Gastrocnemius medialis (tissue), 4 donors: ENCODE results near the gene CASKIN2. TPM values are rescaled to one million over a fixed set of nuclear protein-coding genes. Genes with fewer than 3 reads are reported as not detected.

Experiments used
- ATAC-seq, 2 donors: fragments of 150-250 bp; one replicate each; pipeline ENCODE4 v1.9.1; 2016
- DNase-seq, 2 donors: peaks; one replicate each; pipeline ENCODE4 v3.0.0-alpha.2; 2019
- H3K27ac ChIP-seq, 4 donors: fragments of 200-600 bp; sonication (generic); 1 replicate in 1 of 4; 2 replicates in 3 of 4; pipeline ENCODE4 v1.5.1; 2016 to 2018; ENCODE audit warnings: mild to moderate bottlenecking in 2 of 4, moderate library complexity in 1 of 4
- H3K27me3 ChIP-seq, 3 donors: fragments of 200-600 bp; sonication (generic) in 2 of 3; 1 replicate in 1 of 3; 2 replicates in 2 of 3; pipeline versions ENCODE4 v1.5.1 to v1.6.0; 2016 to 2019; ENCODE audit warnings: mild to moderate bottlenecking in 1 of 3, moderate library complexity in 1 of 3
- H3K36me3 ChIP-seq, 2 donors: fragments of 200-600 bp; sonication (generic) in 1 of 2; one replicate each; pipeline ENCODE4 v1.5.1; 2017 to 2018
- H3K4me1 ChIP-seq, 2 donors: fragments of 200-600 bp; sonication (generic) in 1 of 2; one replicate each; pipeline ENCODE4 v1.5.1; 2016 to 2017; ENCODE audit warnings: mild to moderate bottlenecking in 2 of 2
- H3K4me3 ChIP-seq, 4 donors: fragments of 200-600 bp; sonication (generic) in 3 of 4; 1 replicate in 1 of 4; 2 replicates in 3 of 4; pipeline ENCODE4 v1.5.1; 2016 to 2019; ENCODE audit warnings: mild to moderate bottlenecking in 2 of 4
- H3K9me3 ChIP-seq, 3 donors: fragments of 200-600 bp; sonication (generic) in 2 of 3; 1 replicate in 1 of 3; 2 replicates in 2 of 3; pipeline ENCODE4 v1.5.1; 2016 to 2019
- POLR2A ChIP-seq, 2 donors: fragments of 450-650 bp; IDR thresholded peaks; one replicate each; pipeline ENCODE4 v1.6.1; 2017; ENCODE audit warnings: antibody characterized with exemption in 2 of 2, mild to moderate bottlenecking in 2 of 2, moderate library complexity in 2 of 2
- in situ Hi-C, 4 donors: fragments of 200-750 bp; cut with MboI; loops; one replicate each; pipeline versions ENCODE4 v1.15.0 to v1.8.0; 2017; ENCODE audit warnings: low sequenced_read_pairs in 4 of 4
- intact Hi-C: fragments of 100-400 bp; cut with DNase I; formaldehyde crosslinking; loops from one replicate; pipeline ENCODE4 v1.15.1; 2023; ENCODE audit warnings: low total_unique reads
- total RNA-seq, 4 donors: library from RNA; depleted of rRNA; stranded (reverse); fragments of >200 nt; gene quantifications; one replicate each; pipeline versions ENCODE4 v1.1.0 to v1.2.3, GENCODE V29; 2016
- TF ChIP-seq, protein P1 (sequence below), 5 experiments: fragments of 450-650 bp in 3 of 5; fragments of 200-600 bp in 2 of 5; sonication (generic) in 2 of 5; IDR thresholded peaks in 4 of 5; conservative IDR thresholded peaks in 1 of 5; 1 replicate in 4 of 5; 2 replicates in 1 of 5; pipeline ENCODE4 v1.5.1; 2016 to 2019; ENCODE audit warnings: antibody characterized with exemption in 5 of 5, mild to moderate bottlenecking in 3 of 5, moderate library complexity in 3 of 5

CASKIN2 gene
- total RNA-seq, 4 donors from 2014 or later: 11.3 to 24.1 (median 16.8) TPM

DNA sequence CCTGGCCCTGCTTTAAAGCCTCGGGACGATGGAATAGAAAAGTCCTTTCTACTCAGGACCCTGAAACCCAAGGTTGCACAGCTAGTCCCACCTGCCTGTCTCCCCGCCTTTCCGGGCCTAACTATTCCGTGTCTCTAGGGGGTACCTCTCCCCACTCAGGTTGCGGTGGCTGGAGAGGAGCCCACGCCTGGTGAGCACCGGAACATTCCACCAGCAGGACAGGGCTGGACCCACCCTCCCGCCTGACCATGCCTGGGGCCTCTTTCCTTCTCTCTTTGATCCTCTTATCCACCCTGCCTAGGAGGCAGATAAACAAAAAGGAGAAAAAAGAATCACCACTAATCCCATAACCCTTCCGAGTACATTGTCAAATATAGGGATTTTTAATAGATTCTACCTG, 21.0 kb upstream of the CASKIN2 start:
- in situ Hi-C loops: loop anchor here in 3 of 4 donors (25.0 kb wide), 1 partner anchor 224 kb away; no protein-coding TSS in a partner anchor
- TF ChIP-seq, protein P1, sequence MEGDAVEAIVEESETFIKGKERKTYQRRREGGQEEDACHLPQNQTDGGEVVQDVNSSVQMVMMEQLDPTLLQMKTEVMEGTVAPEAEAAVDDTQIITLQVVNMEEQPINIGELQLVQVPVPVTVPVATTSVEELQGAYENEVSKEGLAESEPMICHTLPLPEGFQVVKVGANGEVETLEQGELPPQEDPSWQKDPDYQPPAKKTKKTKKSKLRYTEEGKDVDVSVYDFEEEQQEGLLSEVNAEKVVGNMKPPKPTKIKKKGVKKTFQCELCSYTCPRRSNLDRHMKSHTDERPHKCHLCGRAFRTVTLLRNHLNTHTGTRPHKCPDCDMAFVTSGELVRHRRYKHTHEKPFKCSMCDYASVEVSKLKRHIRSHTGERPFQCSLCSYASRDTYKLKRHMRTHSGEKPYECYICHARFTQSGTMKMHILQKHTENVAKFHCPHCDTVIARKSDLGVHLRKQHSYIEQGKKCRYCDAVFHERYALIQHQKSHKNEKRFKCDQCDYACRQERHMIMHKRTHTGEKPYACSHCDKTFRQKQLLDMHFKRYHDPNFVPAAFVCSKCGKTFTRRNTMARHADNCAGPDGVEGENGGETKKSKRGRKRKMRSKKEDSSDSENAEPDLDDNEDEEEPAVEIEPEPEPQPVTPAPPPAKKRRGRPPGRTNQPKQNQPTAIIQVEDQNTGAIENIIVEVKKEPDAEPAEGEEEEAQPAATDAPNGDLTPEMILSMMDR (IDR thresholded peaks at IDR 0.05 in 4 of 5, conservative IDR thresholded peaks at IDR 0.05 in 1 of 5): no peak
- no peak for TF ChIP-seq POLR2A (IDR thresholded peaks at IDR 0.05)

DNA sequence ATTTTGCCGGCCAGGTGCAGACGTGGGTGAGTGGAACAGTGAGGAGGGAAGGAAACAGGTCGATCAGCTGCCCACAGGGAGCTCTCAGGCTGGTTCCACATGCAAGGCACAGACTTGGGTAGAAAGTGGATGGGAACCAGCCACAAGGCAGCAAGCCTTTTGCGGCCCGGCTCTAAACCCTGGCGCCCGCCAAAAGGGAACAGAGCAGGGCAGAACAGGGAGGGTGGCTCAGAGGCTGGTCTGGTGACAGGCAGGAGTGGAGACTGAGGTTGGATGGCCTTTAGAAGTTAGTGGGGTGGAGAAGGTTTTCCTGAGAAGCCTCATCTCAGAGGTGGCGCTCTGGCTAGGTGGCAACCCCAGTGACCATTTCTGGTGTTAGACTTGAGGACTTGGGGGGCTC, 20.5 kb upstream of the CASKIN2 start:
- ATAC-seq (no peak), DNase-seq (no peak)
- intact Hi-C loops (no loop called here), in situ Hi-C loops (loop anchor here in 3 of 4 donors (25.0 kb wide), 1 partner anchor 224 kb away; no protein-coding TSS in a partner anchor)
- TF ChIP-seq POLR2A (IDR thresholded peaks at IDR 0.05): no peak
- TF ChIP-seq, protein P1 (IDR thresholded peaks at IDR 0.05 in 4 of 5, conservative IDR thresholded peaks at IDR 0.05 in 1 of 5): no peak
- Histone ChIP-seq H3K9me3 (no peaks in the 10 kb centered on the region), H3K4me3 (no peak overlapping the region), H3K36me3 (no peaks in the 10 kb centered on the region), H3K27ac (no peak overlapping the region), H3K27me3 (no peaks in the 10 kb centered on the region), H3K4me1 (no peaks in the 10 kb centered on the region)

More for the DNA sequence above, 21.0 kb upstream of the CASKIN2 start:
- DNase-seq: no peak
- no peak overlapping the region for H3K27ac ChIP-seq
- H3K36me3 ChIP-seq: no peaks in the 10 kb centered on the region
- intact Hi-C loops: no loop called here
- no peaks in the 10 kb centered on the region for H3K9me3 ChIP-seq
- no peak overlapping the region for H3K4me3 ChIP-seq
- H3K27me3 ChIP-seq: no peaks in the 10 kb centered on the region
- no peak for ATAC-seq
- no peaks in the 10 kb centered on the region for H3K4me1 ChIP-seq

DNA sequence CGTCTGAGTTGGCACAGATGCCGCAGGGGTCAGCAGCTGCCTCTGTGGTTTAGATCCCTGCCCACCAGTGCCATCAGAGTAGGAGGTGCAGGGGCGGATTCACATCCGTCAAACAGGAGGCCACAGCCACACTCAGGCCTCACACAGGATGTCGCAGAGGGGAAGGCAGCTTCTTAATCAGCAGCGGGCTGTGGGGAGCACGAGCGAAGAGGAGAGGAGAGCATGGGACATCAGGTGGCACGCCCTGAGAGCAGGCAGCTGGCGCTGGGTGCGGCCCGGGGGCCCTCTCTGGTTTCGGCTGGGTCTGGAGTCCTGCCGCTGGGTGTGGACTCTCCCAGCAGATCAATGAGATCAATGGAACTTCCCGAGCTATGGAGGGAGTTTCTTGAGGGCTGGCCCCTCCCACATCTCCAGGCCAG, 19.8 kb upstream of the CASKIN2 start:
- TF ChIP-seq POLR2A (IDR thresholded peaks at IDR 0.05): no peak
- TF ChIP-seq, protein P1 (IDR thresholded peaks at IDR 0.05 in 4 of 5, conservative IDR thresholded peaks at IDR 0.05 in 1 of 5): no peak
- intact Hi-C loops: no loop called here

DNA sequence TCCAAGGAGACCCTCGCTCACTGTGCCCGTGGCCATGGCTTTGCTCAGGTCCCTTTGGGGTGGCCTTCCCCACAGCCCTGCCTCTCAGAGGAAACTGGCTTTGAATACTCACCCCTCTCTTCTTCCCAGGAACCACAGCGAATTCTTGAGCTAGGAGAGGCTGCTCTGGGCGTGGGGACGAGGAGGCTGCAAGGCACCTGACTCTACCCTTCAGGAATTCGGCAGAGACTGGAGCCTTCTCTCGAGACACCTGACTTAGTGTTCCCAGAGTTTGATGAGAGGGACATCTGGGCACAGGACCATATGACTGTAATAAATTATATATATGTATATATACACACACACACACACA, 16.4 kb upstream of the CASKIN2 start:
- ATAC-seq (no peak), DNase-seq (no peak)
- no peaks in the 10 kb centered on the region for H3K9me3 ChIP-seq
- in situ Hi-C loops (loop anchor here in 3 of 4 donors (25.0 kb wide), 1 partner anchor 219 kb away; no protein-coding TSS in a partner anchor), intact Hi-C loops (no loop called here)
- H3K27me3 ChIP-seq: peaks cover 2 to 10% (median 4%) of the 10 kb centered on the region in 3 donors
- no peak overlapping the region for H3K4me3 ChIP-seq
- H3K4me1 ChIP-seq: no peaks in the 10 kb centered on the region
- H3K36me3 ChIP-seq: no peaks in the 10 kb centered on the region
- TF ChIP-seq POLR2A (IDR thresholded peaks at IDR 0.05): no peak
- TF ChIP-seq, protein P1 (IDR thresholded peaks at IDR 0.05 in 4 of 5, conservative IDR thresholded peaks at IDR 0.05 in 1 of 5): no peak
- H3K27ac ChIP-seq: no peak overlapping the region

More for the DNA sequence above, 19.8 kb upstream of the CASKIN2 start:
- ATAC-seq (no peak), DNase-seq (no peak)
- H3K36me3 ChIP-seq: no peaks in the 10 kb centered on the region
- no peaks in the 10 kb centered on the region for H3K9me3 ChIP-seq
- H3K4me3 ChIP-seq: no peak overlapping the region
- no peak overlapping the region for H3K27ac ChIP-seq
- no peaks in the 10 kb centered on the region for H3K4me1 ChIP-seq
- H3K27me3 ChIP-seq: no peaks in the 10 kb centered on the region
- in situ Hi-C loops: loop anchor here in 3 of 4 donors (25.0 kb wide), 1 partner anchor 223 kb away; no protein-coding TSS in a partner anchor
